ENCODE data around the gene VAT1. TPM values are rescaled to one million over a fixed set of nuclear protein-coding genes. Genes with fewer than 3 reads are reported as not detected.
"Not testable (repeated sequence)": the region's sequence is repeated elsewhere in the genome, so short reads cannot be mapped to it uniquely, and the experiment has no call there.

Gene VAT1
- total RNA-seq, 1 donor from 2014 or later, result 77.9 TPM

GRCh38 chr17:43010667-43011308 is 11.4 kb downstream of the VAT1 start:
- no peak for FAIRE-seq

GRCh38 chr17:43006639-43007551 is 15.3 kb downstream of the VAT1 start, which contains the start of gene IFI35:
Gene IFI35, plus strand, starts transcription at chr17:43006784. Its CDS starts 164 bp downstream, at chr17:43006948.
- DNase-seq (ENCODE audit: low spot score in 2 of 2) (peak in 1 of 2 donors; percentile 62), FAIRE-seq (no peak)

More at GRCh38 chr17:43010667-43011308, 11.4 kb downstream of the VAT1 start:
- no peak for DNase-seq (ENCODE audit: low spot score in 2 of 2)

GRCh38 chr17:43003542-43004172 is 18.5 kb downstream of the VAT1 start:
- DNase-seq (ENCODE audit: low spot score in 2 of 2) (no peak), FAIRE-seq (no peak)

GRCh38 chr17:43000894-43001293 is 21.3 kb downstream of the VAT1 start:
- not testable (repeated sequence) for DNase-seq (ENCODE audit: low spot score in 2 of 2); FAIRE-seq

- DNase-seq (ENCODE audit: low spot score in 2 of 2), result no peak
- FAIRE-seq, result no peak
Measured at GRCh38 chr17:42999003-42999525, 23.1 kb downstream of the VAT1 start.

GRCh38 chr17:42997984-42998938 is 23.9 kb downstream of the VAT1 start, which contains the start of gene RPL27:
Gene RPL27, plus strand, starts transcription at chr17:42998419. Its CDS starts 332 bp downstream, at chr17:42998751.
- FAIRE-seq, result peak; percentile 96

GRCh38 chr17:42997390-42997983 is 24.7 kb downstream of the VAT1 start:
- FAIRE-seq, result no peak
- no peak for DNase-seq (ENCODE audit: low spot score in 2 of 2)

More at GRCh38 chr17:42997984-42998938, 23.9 kb downstream of the VAT1 start, which contains the start of gene RPL27:
- DNase-seq (ENCODE audit: low spot score in 2 of 2), result peak; percentile 84 to 95

GRCh38 chr17:42993913-42994312 is 28.3 kb downstream of the VAT1 start:
- not testable (repeated sequence) for FAIRE-seq; DNase-seq (ENCODE audit: low spot score in 2 of 2)

- no peak for FAIRE-seq
- no peak for DNase-seq (ENCODE audit: low spot score in 2 of 2)
Measured at GRCh38 chr17:42992872-42993271, 29.3 kb downstream of the VAT1 start.

- DNase-seq (ENCODE audit: low spot score in 2 of 2) (no peak), FAIRE-seq (no peak)
Measured at GRCh38 chr17:42991471-42991870, 30.7 kb downstream of the VAT1 start.

- no peak for FAIRE-seq
- DNase-seq (ENCODE audit: low spot score in 2 of 2), result no peak
Measured at GRCh38 chr17:42989726-42990652, 32.2 kb downstream of the VAT1 start.

- FAIRE-seq (no peak), DNase-seq (ENCODE audit: low spot score in 2 of 2) (no peak)
Measured at GRCh38 chr17:42989141-42989540, 33.0 kb downstream of the VAT1 start.

GRCh38 chr17:42985225-42985624 is 37.0 kb downstream of the VAT1 start:
- FAIRE-seq (no peak), DNase-seq (ENCODE audit: low spot score in 2 of 2) (no peak)

GRCh38 chr17:42982266-42982665 is 39.9 kb downstream of the VAT1 start:
- FAIRE-seq, result no peak
- no peak for DNase-seq (ENCODE audit: low spot score in 2 of 2)

- FAIRE-seq (no peak), DNase-seq (ENCODE audit: low spot score in 2 of 2) (peak in 1 of 2 donors; percentile 53)
Measured at GRCh38 chr17:42980766-42981397, 41.3 kb downstream of the VAT1 start.

GRCh38 chr17:42980274-42980765 is 41.9 kb downstream of the VAT1 start, which contains the start of gene RUNDC1:
Gene RUNDC1, plus strand, starts transcription at chr17:42980565. Its CDS starts 12 bp downstream, at chr17:42980577.
- peak; percentile 96 to 97 for DNase-seq (ENCODE audit: low spot score in 2 of 2)
- FAIRE-seq, result no peak

Measured in frontal cortex (tissue), 4 donors.